GM23338 (cell line): ENCODE results near the gene TMPRSS2.

ENCODE experiments used
- CTCF ChIP-seq, 2 experiments: fragments of 200-600 bp in 1 of 2; sonication (generic) in 1 of 2; conservative IDR thresholded peaks; 2 replicates each; pipeline versions ENCODE4 v1.5.1 to v1.6.1; 2016 to 2017; ENCODE audit warnings: antibody characterized with exemption in 2 of 2, low read depth in 2 of 2, mild to moderate bottlenecking in 2 of 2, moderate library complexity in 1 of 2
- POLR2AphosphoS5 ChIP-seq: IDR thresholded peaks from 2 replicates; pipeline ENCODE4 v1.6.1; 2016; ENCODE audit warnings: antibody characterized with exemption, low read depth

GRCh38 chr21:41497008-41497407, 10.9 kb downstream of the TMPRSS2 start:
- TF ChIP-seq CTCF (conservative IDR thresholded peaks at IDR 0.05; ENCODE audit: low read depth in 2 of 2), result no peak
- no peak for TF ChIP-seq POLR2AphosphoS5
